MM.1S (cell line): ENCODE measurements around the gene WDR91.

Experiments
- DNase-seq: peaks from one replicate; pipeline ENCODE4 v3.0.0-alpha.2; 2015
- H2AFZ ChIP-seq: fragments of 300-600 bp; sonication (generic); 2 replicates; pipeline ENCODE4 v1.6.0; 2016; ENCODE audit warnings: antibody characterized with exemption, low read length
- H3F3A ChIP-seq: fragments of 300-600 bp; sonication (generic); 2 replicates; pipeline ENCODE4 v1.6.1; 2016; ENCODE audit warnings: mild to moderate bottlenecking, antibody characterized with exemption, low read length, moderate library complexity, mixed read lengths; ENCODE audit not compliant: insufficient read depth
- H3K27ac ChIP-seq: fragments of 300-600 bp; sonication (generic); 2 replicates; pipeline ENCODE4 v1.5.1; 2016; ENCODE audit warnings: mild to moderate bottlenecking, low read length
- H3K27me3 ChIP-seq: fragments of 300-600 bp; sonication (generic); replicated peaks from 2 replicates; pipeline ENCODE4 v1.6.0; 2016; ENCODE audit warnings: low read length; ENCODE audit not compliant: insufficient read depth
- H3K36me3 ChIP-seq: fragments of 300-600 bp; sonication (generic); replicated peaks from 2 replicates; pipeline ENCODE4 v1.6.1; 2016; ENCODE audit warnings: mild to moderate bottlenecking, low read length, mixed read lengths; ENCODE audit not compliant: insufficient read depth
- H3K4me1 ChIP-seq: fragments of 300-600 bp; sonication (generic); 2 replicates; pipeline ENCODE4 v1.6.1; 2016; ENCODE audit warnings: low read length, mixed read lengths
- H3K4me2 ChIP-seq: fragments of 300-600 bp; sonication (generic); 2 replicates; pipeline ENCODE4 v1.6.0; 2016; ENCODE audit warnings: low read depth, low read length
- H3K4me3 ChIP-seq: fragments of 300-600 bp; sonication (generic); 2 replicates; pipeline ENCODE4 v1.5.1; 2016; ENCODE audit warnings: low read length, mixed read lengths
- H3K79me2 ChIP-seq: fragments of 300-600 bp; sonication (generic); 2 replicates; pipeline ENCODE4 v1.6.1; 2016; ENCODE audit warnings: mixed run types, low read length, mixed read lengths
- H3K9ac ChIP-seq: fragments of 300-600 bp; sonication (generic); 2 replicates; pipeline ENCODE4 v1.6.1; 2016; ENCODE audit warnings: low read length, mixed read lengths
- H3K9me2 ChIP-seq: fragments of 300-600 bp; sonication (generic); replicated peaks from 2 replicates; pipeline ENCODE4 v1.6.1; 2016; ENCODE audit warnings: mild to moderate bottlenecking, low read length, mixed read lengths; ENCODE audit not compliant: insufficient read depth
- H3K9me3 ChIP-seq: fragments of 300-600 bp; sonication (generic); replicated peaks from 2 replicates; pipeline ENCODE4 v1.6.1; 2016; ENCODE audit warnings: mild to moderate bottlenecking, low read length, mixed read lengths; ENCODE audit not compliant: insufficient read depth
- H4K20me1 ChIP-seq: fragments of 300-600 bp; sonication (generic); 2 replicates; pipeline ENCODE4 v1.6.1; 2016; ENCODE audit warnings: mild to moderate bottlenecking, low read length, moderate library complexity, mixed read lengths; ENCODE audit not compliant: insufficient read depth
- CTCF ChIP-seq: fragments of 300-600 bp; sonication (generic); IDR thresholded peaks from 2 replicates; pipeline ENCODE4 v1.5.1; 2016; ENCODE audit warnings: antibody characterized with exemption, low read length, mixed read lengths
- EZH2 ChIP-seq: fragments of 300-600 bp; sonication (generic); optimal IDR thresholded peaks from 2 replicates; pipeline ENCODE3; 2017; ENCODE audit warnings: low read depth, mild to moderate bottlenecking, antibody characterized with exemption, low read length, mixed read lengths
- EZH2phosphoT487 ChIP-seq: fragments of 300-600 bp; sonication (generic); IDR thresholded peaks from 2 replicates; pipeline ENCODE4 v1.6.1; 2018; ENCODE audit warnings: antibody characterized with exemption, low read length

The WDR91 gene

GRCh38 chr7:135189961-135190360, 21.4 kb downstream of the WDR91 start:
- H3F3A ChIP-seq, result no peaks in the 10 kb centered on the region
- no peak for DNase-seq
- no peaks in the 10 kb centered on the region for H3K79me2 ChIP-seq
- no peak overlapping the region for H3K9ac ChIP-seq
- no peaks in the 10 kb centered on the region for H3K9me2 ChIP-seq
- TF ChIP-seq EZH2, result no peak
- no peak for TF ChIP-seq EZH2phosphoT487
- no peak for TF ChIP-seq CTCF
- H3K4me1 ChIP-seq, result no peaks in the 10 kb centered on the region
- H3K36me3 ChIP-seq, result no peaks in the 10 kb centered on the region
- no peak overlapping the region for H3K27ac ChIP-seq
- no peaks in the 10 kb centered on the region for H3K9me3 ChIP-seq
- H2AFZ ChIP-seq, result no peak overlapping the region
- H3K27me3 ChIP-seq, result no peaks in the 10 kb centered on the region
- H3K4me3 ChIP-seq, result no peak overlapping the region
- no peak overlapping the region for H3K4me2 ChIP-seq
- no peaks in the 10 kb centered on the region for H4K20me1 ChIP-seq

GRCh38 chr7:135189221-135189662, 22.1 kb downstream of the WDR91 start:
- TF ChIP-seq EZH2phosphoT487 (no peak), CTCF (no peak), EZH2 (no peak)
- H3K9ac ChIP-seq, result no peak overlapping the region
- no peaks in the 10 kb centered on the region for H4K20me1 ChIP-seq
- DNase-seq, result no peak
- H3K36me3 ChIP-seq, result no peaks in the 10 kb centered on the region
- no peaks in the 10 kb centered on the region for H3F3A ChIP-seq
- no peaks in the 10 kb centered on the region for H3K79me2 ChIP-seq
- no peak overlapping the region for H3K27ac ChIP-seq
- H3K9me2 ChIP-seq, result no peaks in the 10 kb centered on the region
- no peaks in the 10 kb centered on the region for H3K27me3 ChIP-seq
- no peaks in the 10 kb centered on the region for H3K9me3 ChIP-seq
- no peaks in the 10 kb centered on the region for H3K4me1 ChIP-seq
- H3K4me3 ChIP-seq, result no peak overlapping the region
- H3K4me2 ChIP-seq, result no peak overlapping the region
- no peak overlapping the region for H2AFZ ChIP-seq

GRCh38 chr7:135188298-135188984, 22.9 kb downstream of the WDR91 start:
- DNase-seq, result no peak
- H3K4me1 ChIP-seq, result no peaks in the 10 kb centered on the region
- H3K79me2 ChIP-seq, result no peaks in the 10 kb centered on the region
- H3K9me2 ChIP-seq, result no peaks in the 10 kb centered on the region
- no peak overlapping the region for H2AFZ ChIP-seq
- H4K20me1 ChIP-seq, result no peaks in the 10 kb centered on the region
- no peak overlapping the region for H3K27ac ChIP-seq
- H3K9ac ChIP-seq, result no peak overlapping the region
- no peaks in the 10 kb centered on the region for H3F3A ChIP-seq
- H3K27me3 ChIP-seq, result no peaks in the 10 kb centered on the region
- no peaks in the 10 kb centered on the region for H3K36me3 ChIP-seq
- no peak overlapping the region for H3K4me2 ChIP-seq
- no peak for TF ChIP-seq EZH2phosphoT487
- TF ChIP-seq EZH2, result no peak
- TF ChIP-seq CTCF, result no peak
- H3K9me3 ChIP-seq, result no peaks in the 10 kb centered on the region
- H3K4me3 ChIP-seq, result no peak overlapping the region
